Measurements from ENCODE around the gene CCDC85A. TPM values are rescaled to one million over a fixed set of nuclear protein-coding genes. Genes with fewer than 3 reads are reported as not detected.

CCDC85A gene
- total and polyA plus RNA-seq, 10 donors = 0.07 to 2.6 (median 0.77) TPM

DNA sequence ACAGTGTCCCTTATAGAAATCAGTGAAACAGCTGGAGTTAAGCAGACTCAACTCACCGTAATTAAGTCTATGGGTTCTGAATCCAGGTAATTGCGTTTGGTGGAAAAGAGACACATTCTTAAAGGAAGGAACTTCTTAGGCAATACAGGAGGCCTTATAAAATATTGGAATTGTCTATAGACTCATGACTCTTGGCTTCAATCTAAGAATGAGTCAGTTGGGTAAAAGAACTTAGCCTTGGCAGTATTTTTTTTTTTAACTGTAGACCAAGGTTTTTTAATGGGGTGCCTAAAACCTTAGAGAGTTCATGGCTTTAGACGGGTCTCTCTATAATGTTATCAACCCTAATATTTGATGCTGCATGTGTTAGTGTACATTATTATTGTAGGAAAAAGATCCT is 47.6 kb downstream of the CCDC85A start:
- Histone ChIP-seq H3K27ac (no peak overlapping the region), H3K4me3 (no peak overlapping the region), H3K36me3 (no peaks in the 10 kb centered on the region), H3K4me1 (no peaks in the 10 kb centered on the region), H3K27me3 (replicated peaks in 1 of 7) (no peaks in the 10 kb centered on the region), H3K9me3 (no peaks in the 10 kb centered on the region)
- intact Hi-C loops (cut with DNase I; ENCODE audit: low total_unique reads) = no loop called here
- DNase-seq = no peak
- TF ChIP-seq, protein P1, sequence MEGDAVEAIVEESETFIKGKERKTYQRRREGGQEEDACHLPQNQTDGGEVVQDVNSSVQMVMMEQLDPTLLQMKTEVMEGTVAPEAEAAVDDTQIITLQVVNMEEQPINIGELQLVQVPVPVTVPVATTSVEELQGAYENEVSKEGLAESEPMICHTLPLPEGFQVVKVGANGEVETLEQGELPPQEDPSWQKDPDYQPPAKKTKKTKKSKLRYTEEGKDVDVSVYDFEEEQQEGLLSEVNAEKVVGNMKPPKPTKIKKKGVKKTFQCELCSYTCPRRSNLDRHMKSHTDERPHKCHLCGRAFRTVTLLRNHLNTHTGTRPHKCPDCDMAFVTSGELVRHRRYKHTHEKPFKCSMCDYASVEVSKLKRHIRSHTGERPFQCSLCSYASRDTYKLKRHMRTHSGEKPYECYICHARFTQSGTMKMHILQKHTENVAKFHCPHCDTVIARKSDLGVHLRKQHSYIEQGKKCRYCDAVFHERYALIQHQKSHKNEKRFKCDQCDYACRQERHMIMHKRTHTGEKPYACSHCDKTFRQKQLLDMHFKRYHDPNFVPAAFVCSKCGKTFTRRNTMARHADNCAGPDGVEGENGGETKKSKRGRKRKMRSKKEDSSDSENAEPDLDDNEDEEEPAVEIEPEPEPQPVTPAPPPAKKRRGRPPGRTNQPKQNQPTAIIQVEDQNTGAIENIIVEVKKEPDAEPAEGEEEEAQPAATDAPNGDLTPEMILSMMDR (IDR thresholded peaks at IDR 0.05 in 8 of 11, conservative IDR thresholded peaks at IDR 0.05 in 3 of 11) = no peak
- TF ChIP-seq POLR2A (IDR thresholded peaks at IDR 0.05) (no peak), POLR2AphosphoS5 (IDR thresholded peaks at IDR 0.05) (no peak)
- 86 to 96% (median 90%) methylated on average over 3 of the region's 3 CpGs for WGBS, 5 donors

DNA sequence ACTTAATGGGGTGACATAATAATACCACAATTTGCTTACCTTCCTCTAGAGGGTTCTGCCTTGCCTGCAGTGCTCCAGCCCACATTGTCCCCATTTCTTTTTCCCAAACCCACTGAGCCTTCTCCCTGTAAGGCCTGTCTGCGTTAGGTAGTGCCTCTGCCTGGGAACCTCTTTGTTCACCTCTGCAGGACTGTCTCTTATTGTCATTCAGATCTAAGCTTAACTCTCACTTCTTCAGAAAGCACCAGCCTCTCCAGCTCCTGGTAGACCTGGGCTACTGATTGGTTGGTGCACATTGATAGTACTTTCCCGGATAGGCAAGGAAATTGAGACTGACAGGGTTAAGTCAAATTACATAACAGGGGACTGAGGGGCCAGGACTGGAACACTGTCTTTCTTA is 49.1 kb downstream of the CCDC85A start:
- no peak overlapping the region for H3K4me3 ChIP-seq
- WGBS, 5 donors = 88 to 95% (median 91%) methylated on average over 2 of the region's 2 CpGs
- intact Hi-C loops (cut with DNase I; ENCODE audit: low total_unique reads) = no loop called here
- H3K4me1 ChIP-seq = no peaks in the 10 kb centered on the region
- no peaks in the 10 kb centered on the region for H3K27me3 ChIP-seq (replicated peaks in 1 of 7)
- H3K36me3 ChIP-seq = no peaks in the 10 kb centered on the region
- H3K9me3 ChIP-seq = no peaks in the 10 kb centered on the region
- no peak for TF ChIP-seq POLR2A (IDR thresholded peaks at IDR 0.05)
- TF ChIP-seq POLR2AphosphoS5 (IDR thresholded peaks at IDR 0.05) = no peak
- TF ChIP-seq, protein P1 (IDR thresholded peaks at IDR 0.05 in 8 of 11, conservative IDR thresholded peaks at IDR 0.05 in 3 of 11) = no peak
- no peak for DNase-seq
- no peak overlapping the region for H3K27ac ChIP-seq

DNA sequence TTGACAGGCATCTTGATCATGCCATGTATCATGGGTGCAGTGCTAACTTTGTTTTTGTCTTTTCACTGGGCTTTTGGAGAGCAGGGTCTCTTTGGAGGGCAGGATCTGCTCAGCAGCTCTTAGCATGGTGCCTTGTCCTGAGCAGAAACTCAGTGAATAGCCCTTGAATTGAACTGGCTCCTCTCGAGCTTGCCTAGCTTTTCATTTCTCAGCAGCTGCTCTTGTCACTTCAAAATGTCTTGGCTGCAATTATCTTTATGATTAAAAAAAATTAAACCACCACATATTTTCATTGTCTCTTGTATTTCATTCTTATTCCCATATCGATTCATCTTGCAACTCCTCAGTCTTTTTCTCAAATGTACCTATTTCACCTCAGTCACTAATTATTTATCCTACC is 50.5 kb downstream of the CCDC85A start:
- Histone ChIP-seq H3K9me3 (no peaks in the 10 kb centered on the region), H3K27ac (no peak overlapping the region), H3K36me3 (no peaks in the 10 kb centered on the region), H3K27me3 (replicated peaks in 1 of 7) (no peaks in the 10 kb centered on the region), H3K4me1 (no peaks in the 10 kb centered on the region), H3K4me3 (no peak overlapping the region)
- intact Hi-C loops (cut with DNase I; ENCODE audit: low total_unique reads) = no loop called here
- DNase-seq = no peak
- WGBS, 5 donors = 66 to 82% (median 67%) methylated on average over 2 of the region's 2 CpGs
- no peak for TF ChIP-seq POLR2A (IDR thresholded peaks at IDR 0.05)
- TF ChIP-seq, protein P1 (IDR thresholded peaks at IDR 0.05 in 8 of 11, conservative IDR thresholded peaks at IDR 0.05 in 3 of 11) = no peak
- TF ChIP-seq POLR2AphosphoS5 (IDR thresholded peaks at IDR 0.05) = no peak

DNA sequence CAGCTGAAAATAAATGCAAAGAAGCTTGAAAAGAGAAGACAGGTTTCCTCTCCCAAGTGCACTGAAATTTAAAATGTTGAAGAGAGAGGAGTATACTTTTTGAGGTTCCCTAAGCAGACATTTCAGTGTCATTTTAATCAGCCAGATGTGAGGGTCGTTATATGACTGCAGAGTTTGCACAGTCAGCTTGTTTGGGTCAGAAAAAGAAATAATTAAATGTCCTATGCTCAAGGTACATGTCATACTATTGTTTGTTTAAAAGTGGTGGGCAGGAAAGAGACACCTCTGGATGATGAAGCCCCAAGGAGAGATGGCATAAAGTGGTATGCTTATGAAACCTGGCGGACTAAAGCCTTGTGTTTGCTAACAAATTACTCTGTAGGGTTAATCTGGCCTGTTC is 55.2 kb downstream of the CCDC85A start:
- H3K9me3 ChIP-seq = peaks cover 0 to 43% (median 25%) of the 10 kb centered on the region in 8 donors
- no peak for DNase-seq
- intact Hi-C loops (cut with DNase I; ENCODE audit: low total_unique reads) = no loop called here
- no peak overlapping the region for H3K4me3 ChIP-seq
- no peak overlapping the region for H3K27ac ChIP-seq
- H3K4me1 ChIP-seq = no peaks in the 10 kb centered on the region
- TF ChIP-seq, protein P1 (IDR thresholded peaks at IDR 0.05 in 8 of 11, conservative IDR thresholded peaks at IDR 0.05 in 3 of 11) = no peak
- TF ChIP-seq POLR2A (IDR thresholded peaks at IDR 0.05) (no peak), POLR2AphosphoS5 (IDR thresholded peaks at IDR 0.05) (no peak)
- 60 to 70% (median 68%) methylated on average over 2 of the region's 2 CpGs for WGBS, 5 donors
- H3K27me3 ChIP-seq (replicated peaks in 1 of 7) = no peaks in the 10 kb centered on the region
- H3K36me3 ChIP-seq = no peaks in the 10 kb centered on the region

Measured in spleen (tissue), 11 donors.